DND-41 (cell line): ENCODE data around the gene BPIFB6.

Experiments
- ATAC-seq: fragments of 200-7000 bp; cut with Tn5 transposase; 3 replicates; pipeline ENCODE4 v1.9.1; 2021; ENCODE audit warnings: low read depth; ENCODE audit not compliant: insufficient read depth
- DNase-seq: peaks from one replicate; pipeline ENCODE4 v3.0.0-alpha.2; 2020
- H2AFZ ChIP-seq: 2 replicates; pipeline ENCODE4 v1.6.0; 2012; ENCODE audit warnings: low read depth, low read length
- H3K27ac ChIP-seq: 2 replicates; pipeline ENCODE4 v1.5.1; 2012; ENCODE audit warnings: low read length, inconsistent platforms
- H3K27me3 ChIP-seq: fragments of 200-600 bp; sonication (generic); 2 replicates; pipeline ENCODE4 v1.6.0; 2012; ENCODE audit warnings: low read length, mild to moderate bottlenecking, inconsistent platforms; ENCODE audit not compliant: insufficient read depth, poor library complexity
- H3K36me3 ChIP-seq: 2 replicates; pipeline ENCODE4 v1.5.1; 2012; ENCODE audit warnings: low read length, inconsistent platforms; ENCODE audit not compliant: insufficient read depth
- H3K4me1 ChIP-seq: 2 replicates; pipeline ENCODE4 v1.5.1; 2012; ENCODE audit warnings: mild to moderate bottlenecking, low read length; ENCODE audit not compliant: insufficient read depth
- H3K4me2 ChIP-seq: 2 replicates; pipeline ENCODE4 v1.6.0; 2012; ENCODE audit warnings: mild to moderate bottlenecking, moderate library complexity, low read length, inconsistent platforms; ENCODE audit not compliant: insufficient read depth
- H3K4me3 ChIP-seq, 2 experiments: fragments of 200-600 bp in 1 of 2; shearing (Covaris generic) in 1 of 2; 2 replicates each; pipeline ENCODE4 v1.5.1; 2012 to 2016; ENCODE audit warnings: inconsistent platforms in 2 of 2, low read length in 2 of 2, mild to moderate bottlenecking in 2 of 2, low read depth in 1 of 2, moderate library complexity in 1 of 2
- H3K79me2 ChIP-seq: 2 replicates; pipeline ENCODE4 v1.6.0; 2012; ENCODE audit warnings: low read length, inconsistent platforms; ENCODE audit not compliant: insufficient read depth
- H3K9ac ChIP-seq: 2 replicates; pipeline ENCODE4 v1.6.0; 2012; ENCODE audit warnings: low read depth, mild to moderate bottlenecking, inconsistent platforms, low read length, moderate library complexity
- H3K9me3 ChIP-seq: 2 replicates; pipeline ENCODE4 v1.5.1; 2012; ENCODE audit warnings: low read length, moderate library complexity, mild to moderate bottlenecking, inconsistent platforms; ENCODE audit not compliant: insufficient read depth, severe bottlenecking
- H4K20me1 ChIP-seq: 2 replicates; pipeline ENCODE4 v1.6.0; 2012; ENCODE audit warnings: low read length; ENCODE audit not compliant: insufficient read depth
- EZH2 ChIP-seq: IDR thresholded peaks from 3 replicates; pipeline ENCODE4 v1.6.1; 2012; ENCODE audit warnings: borderline replicate concordance, low read depth, mild to moderate bottlenecking, moderate library complexity, low read length, inconsistent platforms; ENCODE audit not compliant: severe bottlenecking
- TF ChIP-seq, protein P1 (sequence below): IDR thresholded peaks from 2 replicates; pipeline ENCODE4 v1.5.1; 2012; ENCODE audit warnings: borderline replicate concordance, low read length, moderate library complexity, mild to moderate bottlenecking; ENCODE audit not compliant: poor library complexity, severe bottlenecking; ENCODE audit errors: extremely low read depth

BPIFB6 gene

DNA sequence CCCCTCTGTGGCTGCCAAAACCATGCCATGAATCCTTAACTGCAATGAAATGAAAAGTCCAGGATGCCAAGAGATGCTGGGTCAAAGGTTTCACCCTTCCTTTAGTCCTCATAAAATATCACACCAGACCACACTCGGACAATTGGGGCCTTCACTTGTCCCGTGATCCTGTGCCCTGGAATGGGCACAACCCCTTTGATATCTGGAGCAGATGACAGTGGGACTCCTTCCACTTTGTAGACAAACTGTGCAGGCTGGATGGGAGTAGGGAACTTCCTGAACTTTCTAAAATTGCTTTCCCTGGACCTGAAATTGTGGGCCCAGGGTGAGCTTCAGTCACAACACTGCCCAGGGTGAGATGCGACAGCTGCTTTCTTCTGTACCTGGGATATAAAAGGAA is 9.6 kb upstream of the BPIFB6 start:
- H3K27me3 ChIP-seq: no peaks in the 10 kb centered on the region
- ATAC-seq (no peak), DNase-seq (no peak)
- no peaks in the 10 kb centered on the region for H3K9me3 ChIP-seq
- H2AFZ ChIP-seq: no peak overlapping the region
- no peaks in the 10 kb centered on the region for H3K36me3 ChIP-seq
- no peak for TF ChIP-seq EZH2
- TF ChIP-seq, protein P1, sequence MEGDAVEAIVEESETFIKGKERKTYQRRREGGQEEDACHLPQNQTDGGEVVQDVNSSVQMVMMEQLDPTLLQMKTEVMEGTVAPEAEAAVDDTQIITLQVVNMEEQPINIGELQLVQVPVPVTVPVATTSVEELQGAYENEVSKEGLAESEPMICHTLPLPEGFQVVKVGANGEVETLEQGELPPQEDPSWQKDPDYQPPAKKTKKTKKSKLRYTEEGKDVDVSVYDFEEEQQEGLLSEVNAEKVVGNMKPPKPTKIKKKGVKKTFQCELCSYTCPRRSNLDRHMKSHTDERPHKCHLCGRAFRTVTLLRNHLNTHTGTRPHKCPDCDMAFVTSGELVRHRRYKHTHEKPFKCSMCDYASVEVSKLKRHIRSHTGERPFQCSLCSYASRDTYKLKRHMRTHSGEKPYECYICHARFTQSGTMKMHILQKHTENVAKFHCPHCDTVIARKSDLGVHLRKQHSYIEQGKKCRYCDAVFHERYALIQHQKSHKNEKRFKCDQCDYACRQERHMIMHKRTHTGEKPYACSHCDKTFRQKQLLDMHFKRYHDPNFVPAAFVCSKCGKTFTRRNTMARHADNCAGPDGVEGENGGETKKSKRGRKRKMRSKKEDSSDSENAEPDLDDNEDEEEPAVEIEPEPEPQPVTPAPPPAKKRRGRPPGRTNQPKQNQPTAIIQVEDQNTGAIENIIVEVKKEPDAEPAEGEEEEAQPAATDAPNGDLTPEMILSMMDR: no peak
- H3K4me2 ChIP-seq: no peak overlapping the region
- H3K4me3 ChIP-seq: no peak overlapping the region
- H3K9ac ChIP-seq: no peak overlapping the region
- H4K20me1 ChIP-seq: no peaks in the 10 kb centered on the region
- no peak overlapping the region for H3K27ac ChIP-seq
- H3K4me1 ChIP-seq: no peaks in the 10 kb centered on the region
- no peaks in the 10 kb centered on the region for H3K79me2 ChIP-seq

DNA sequence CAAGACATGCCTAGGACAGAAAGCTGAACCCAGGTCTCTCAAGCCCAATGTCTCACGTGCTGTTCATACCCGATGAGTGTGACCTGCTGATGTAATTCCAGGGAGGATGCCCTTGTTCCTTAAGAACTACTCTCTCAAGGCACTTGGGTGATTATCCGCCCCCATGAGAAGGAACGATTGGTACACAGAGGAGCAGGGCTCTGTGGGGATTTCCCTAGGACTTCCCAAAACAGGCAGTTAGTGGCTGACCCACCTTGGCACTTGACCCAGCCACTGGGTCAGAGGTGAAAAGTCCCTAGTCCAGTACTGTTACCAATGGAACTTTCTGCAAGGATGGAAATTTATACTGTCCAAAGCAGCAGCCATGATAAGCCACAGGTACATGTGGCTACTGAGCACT is 9.2 kb upstream of the BPIFB6 start:
- no peak for DNase-seq
- H3K79me2 ChIP-seq: no peaks in the 10 kb centered on the region
- TF ChIP-seq, protein P1: no peak
- TF ChIP-seq EZH2: no peak
- no peak overlapping the region for H3K27ac ChIP-seq
- H3K36me3 ChIP-seq: no peaks in the 10 kb centered on the region
- H3K9ac ChIP-seq: no peak overlapping the region
- no peaks in the 10 kb centered on the region for H4K20me1 ChIP-seq
- no peaks in the 10 kb centered on the region for H3K27me3 ChIP-seq
- H3K4me2 ChIP-seq: no peak overlapping the region
- no peak for ATAC-seq
- H2AFZ ChIP-seq: no peak overlapping the region
- no peak overlapping the region for H3K4me3 ChIP-seq
- no peaks in the 10 kb centered on the region for H3K9me3 ChIP-seq
- H3K4me1 ChIP-seq: no peaks in the 10 kb centered on the region

DNA sequence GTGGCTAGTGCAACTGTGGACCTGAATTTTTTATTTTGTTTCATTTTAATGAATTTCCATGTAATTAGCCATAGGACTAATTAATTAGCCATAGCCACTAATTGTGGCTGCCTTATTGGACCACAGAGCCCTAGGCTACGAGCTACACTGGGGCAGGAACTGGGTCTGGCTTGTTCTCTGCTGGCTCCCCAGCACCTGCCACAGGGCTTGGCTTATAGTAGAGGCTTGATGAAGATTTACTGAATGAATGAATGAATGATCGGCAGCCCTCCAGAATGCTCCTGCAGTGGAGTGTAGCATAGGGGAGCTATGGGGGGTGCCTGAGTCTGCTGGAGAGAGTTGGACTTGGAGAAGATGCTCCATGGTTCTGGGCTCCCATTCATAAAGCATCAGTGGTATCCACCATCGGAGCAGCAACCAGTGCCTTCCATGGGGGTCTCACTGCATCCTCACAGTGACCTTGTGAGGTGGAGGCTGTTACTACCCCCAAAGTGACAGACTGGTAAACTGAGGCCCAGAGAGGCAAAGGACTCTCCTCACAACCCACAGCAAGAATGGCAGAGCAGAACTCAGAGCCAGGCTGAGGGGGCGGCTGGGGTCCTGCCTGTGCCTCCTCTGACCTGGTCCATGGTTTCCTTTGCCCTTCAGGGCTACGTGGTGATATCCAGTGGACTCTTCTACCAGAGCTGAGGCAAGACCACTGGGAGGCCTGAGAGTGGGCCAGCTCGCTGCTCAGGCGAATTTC is 8.6 kb upstream of the BPIFB6 start:
- H3K9me3 ChIP-seq: no peaks in the 10 kb centered on the region
- no peaks in the 10 kb centered on the region for H3K79me2 ChIP-seq
- no peak overlapping the region for H3K9ac ChIP-seq
- H3K4me1 ChIP-seq: no peaks in the 10 kb centered on the region
- no peak for DNase-seq
- no peaks in the 10 kb centered on the region for H3K27me3 ChIP-seq
- H4K20me1 ChIP-seq: no peaks in the 10 kb centered on the region
- no peak overlapping the region for H3K4me3 ChIP-seq
- no peak overlapping the region for H2AFZ ChIP-seq
- H3K36me3 ChIP-seq: no peaks in the 10 kb centered on the region
- H3K4me2 ChIP-seq: no peak overlapping the region
- H3K27ac ChIP-seq: no peak overlapping the region
- no peak for ATAC-seq
- no peak for TF ChIP-seq EZH2
- TF ChIP-seq, protein P1: no peak
